ENCODE results near the gene PTGR3. TPM values are rescaled to one million over a fixed set of nuclear protein-coding genes. Genes with fewer than 3 reads are reported as not detected.

The PTGR3 gene
- total and polyA plus RNA-seq, 2 of the 8 experiments (the other 6 are each of a cell fraction or from before 2014, with no cell fraction given) = 2.0 to 3.6 TPM

GRCh38 chr18:75227535-75228296, 18.8 kb upstream of the PTGR3 start:
- H2AK5ac ChIP-seq (ENCODE audit: low read depth, low read length) = no peak overlapping the region
- no peak for DNase-seq (ENCODE audit: low read depth in 1 of 2, low spot score in 2 of 2)
- no peak overlapping the region for H2BK12ac ChIP-seq (ENCODE audit: low read depth, low read length)
- H3K4me3 ChIP-seq (ENCODE audit: extremely low read depth in 1 of 4, insufficient read depth in 2 of 4, low read depth in 3 of 4, low read length in 4 of 4) = no peak overlapping the region
- TF ChIP-seq NANOG (IDR thresholded peaks at IDR 0.05; ENCODE audit: insufficient read depth, low read depth, low read length, poor library complexity, severe bottlenecking) = no peak
- no peak for TF ChIP-seq HDAC6 (IDR thresholded peaks at IDR 0.05; ENCODE audit: low read depth, low read length)
- no peak for TF ChIP-seq KDM1A (IDR thresholded peaks at IDR 0.05; ENCODE audit: borderline replicate concordance, low read length)
- TF ChIP-seq CBX5 (IDR thresholded peaks at IDR 0.05; ENCODE audit: low read depth, low read length) = no peak
- TF ChIP-seq SP2 (IDR thresholded peaks at IDR 0.05; ENCODE audit: low read length) = no peak
- TF ChIP-seq ATF3 (IDR thresholded peaks at IDR 0.05; ENCODE audit: insufficient read depth, low read depth, low read length) = no peak
- no peak for TF ChIP-seq CREB1 (IDR thresholded peaks at IDR 0.05)
- TF ChIP-seq YY1 (IDR thresholded peaks at IDR 0.05; ENCODE audit: low read depth, low read length) = no peak
- no peak for TF ChIP-seq RBBP5 (IDR thresholded peaks at IDR 0.05; ENCODE audit: borderline replicate concordance, low read depth, low read length)
- H3K56ac ChIP-seq (replicated peaks; ENCODE audit: insufficient read length, low read depth, low read length) = no peak overlapping the region
- H3K79me1 ChIP-seq (ENCODE audit: low read depth, low read length) = no peaks in the 10 kb centered on the region
- no peak overlapping the region for H3K9ac ChIP-seq (replicated peaks in 1 of 4; ENCODE audit: extremely low read depth in 1 of 4, low read depth in 3 of 4, low read length in 3 of 4)
- H3K27ac ChIP-seq (ENCODE audit: low read depth, low read length) = no peak overlapping the region
- WGBS, 2 experiments (ENCODE audit: extremely low coverage in 1 of 2, insufficient coverage in 1 of 2, insufficient read length in 1 of 2, insufficient replicate concordance in 2 of 2, low coverage in 1 of 2, low lambda C conversion rate in 2 of 2, missing lambda C conversion rate in 1 of 2) = 90% methylated on average over 11 of the region's 11 CpGs; no CpG with 5 or more reads in 1 of the 2 experiments
- H3K23ac ChIP-seq (ENCODE audit: insufficient read length) = no peak overlapping the region
- no peaks in the 10 kb centered on the region for H3K23me2 ChIP-seq (ENCODE audit: low read depth, low read length)
- H3K4me1 ChIP-seq (replicated peaks in 1 of 4; ENCODE audit: control insufficient read depth in 3 of 4, insufficient read depth in 4 of 4, low read length in 3 of 4) = no peaks in the 10 kb centered on the region
- no peak overlapping the region for H4K8ac ChIP-seq (ENCODE audit: extremely low read depth, insufficient read depth, low read length)
- no peak overlapping the region for H2BK20ac ChIP-seq (ENCODE audit: low read length)
- POLR2A ChIA-PET (ENCODE audit: partially characterized antibody) = no interaction called here
- H3K9me3 ChIP-seq (ENCODE audit: insufficient read depth in 2 of 2, low read depth in 1 of 2, low read length in 1 of 2) = no peaks in the 10 kb centered on the region
- no peak overlapping the region for H3K4me2 ChIP-seq (ENCODE audit: insufficient read depth in 1 of 2, low read depth in 2 of 2, low read length in 2 of 2)
- no peaks in the 10 kb centered on the region for H4K20me1 ChIP-seq (replicated peaks in 1 of 2; ENCODE audit: control insufficient read depth in 1 of 2, insufficient read depth in 2 of 2, low read length in 2 of 2)
- H3K27me3 ChIP-seq (replicated peaks in 1 of 4; ENCODE audit: control insufficient read depth in 3 of 4, extremely low read depth in 1 of 4, insufficient read depth in 3 of 4, low read length in 3 of 4) = no peaks in the 10 kb centered on the region
- H3K79me2 ChIP-seq (ENCODE audit: control insufficient read depth in 1 of 2, insufficient read depth in 2 of 2, low read length in 2 of 2) = no peaks in the 10 kb centered on the region
- H2BK15ac ChIP-seq (ENCODE audit: low read length) = no peak overlapping the region
- no peak overlapping the region for H4K91ac ChIP-seq (replicated peaks; ENCODE audit: insufficient read length, low read length)
- CTCF ChIA-PET (ENCODE audit: partially characterized antibody) = interaction anchor here (1.0 to 1.3 kb wide), 2 partner anchors 14 to 97 kb away, joined by 3 read pairs; no protein-coding TSS in a partner anchor
- H2BK120ac ChIP-seq (replicated peaks; ENCODE audit: low read depth, low read length) = no peak overlapping the region
- FAIRE-seq = no peak
- no peak overlapping the region for H2AFZ ChIP-seq (ENCODE audit: low read length)
- H3K36me3 ChIP-seq (ENCODE audit: control insufficient read depth in 2 of 4, insufficient read depth in 4 of 4, low read length in 3 of 4) = no peaks in the 10 kb centered on the region
- no peak overlapping the region for H3K4ac ChIP-seq (replicated peaks; ENCODE audit: insufficient read length, low read depth, low read length)
- H3K14ac ChIP-seq (ENCODE audit: insufficient read length) = no peak overlapping the region
- H4K5ac ChIP-seq (ENCODE audit: insufficient read length, low read depth, low read length) = no peak overlapping the region
- no peak overlapping the region for H2BK5ac ChIP-seq (ENCODE audit: low read depth, low read length)
- H3K18ac ChIP-seq (ENCODE audit: extremely low read depth, low read length) = no peak overlapping the region

Measured in H1 (cell line).